ENCODE results near the gene SLC35D2.

SLC35D2 gene

DNA sequence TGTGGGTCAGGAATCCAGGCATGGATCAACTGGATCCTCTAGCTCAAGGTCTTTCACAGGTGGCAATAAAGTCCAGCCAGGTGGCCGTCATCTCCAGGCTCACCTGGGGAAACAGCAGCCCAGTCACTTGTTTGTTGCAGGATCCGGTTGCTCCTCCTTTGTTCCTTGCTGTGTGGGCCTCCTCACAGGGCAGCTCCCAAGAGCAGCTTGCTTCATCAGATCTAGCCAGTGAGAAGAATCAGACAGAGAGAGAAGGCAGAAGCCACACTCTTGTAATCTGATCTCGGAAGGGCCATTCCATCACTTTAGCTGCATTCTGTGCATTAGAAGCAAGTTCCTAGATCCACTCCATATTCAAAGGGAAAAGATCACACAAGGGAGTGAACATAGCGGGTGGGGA is 78.3 kb downstream of the SLC35D2 start:
- DNase-seq (ENCODE audit: low spot score): no peak
- TF ChIP-seq, protein P1, sequence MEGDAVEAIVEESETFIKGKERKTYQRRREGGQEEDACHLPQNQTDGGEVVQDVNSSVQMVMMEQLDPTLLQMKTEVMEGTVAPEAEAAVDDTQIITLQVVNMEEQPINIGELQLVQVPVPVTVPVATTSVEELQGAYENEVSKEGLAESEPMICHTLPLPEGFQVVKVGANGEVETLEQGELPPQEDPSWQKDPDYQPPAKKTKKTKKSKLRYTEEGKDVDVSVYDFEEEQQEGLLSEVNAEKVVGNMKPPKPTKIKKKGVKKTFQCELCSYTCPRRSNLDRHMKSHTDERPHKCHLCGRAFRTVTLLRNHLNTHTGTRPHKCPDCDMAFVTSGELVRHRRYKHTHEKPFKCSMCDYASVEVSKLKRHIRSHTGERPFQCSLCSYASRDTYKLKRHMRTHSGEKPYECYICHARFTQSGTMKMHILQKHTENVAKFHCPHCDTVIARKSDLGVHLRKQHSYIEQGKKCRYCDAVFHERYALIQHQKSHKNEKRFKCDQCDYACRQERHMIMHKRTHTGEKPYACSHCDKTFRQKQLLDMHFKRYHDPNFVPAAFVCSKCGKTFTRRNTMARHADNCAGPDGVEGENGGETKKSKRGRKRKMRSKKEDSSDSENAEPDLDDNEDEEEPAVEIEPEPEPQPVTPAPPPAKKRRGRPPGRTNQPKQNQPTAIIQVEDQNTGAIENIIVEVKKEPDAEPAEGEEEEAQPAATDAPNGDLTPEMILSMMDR (IDR thresholded peaks at IDR 0.05): no peak
- H3K27ac ChIP-seq: no peak overlapping the region
- no peak overlapping the region for H3K4me3 ChIP-seq

- no peak overlapping the region for H3K4me3 ChIP-seq
- no peak for DNase-seq (ENCODE audit: low spot score)
- no peak overlapping the region for H3K27ac ChIP-seq
- TF ChIP-seq, protein P1 (IDR thresholded peaks at IDR 0.05): no peak
Observed at GRCh38 chr9:96304230-96304629, 79.3 kb downstream of the SLC35D2 start.

DNA sequence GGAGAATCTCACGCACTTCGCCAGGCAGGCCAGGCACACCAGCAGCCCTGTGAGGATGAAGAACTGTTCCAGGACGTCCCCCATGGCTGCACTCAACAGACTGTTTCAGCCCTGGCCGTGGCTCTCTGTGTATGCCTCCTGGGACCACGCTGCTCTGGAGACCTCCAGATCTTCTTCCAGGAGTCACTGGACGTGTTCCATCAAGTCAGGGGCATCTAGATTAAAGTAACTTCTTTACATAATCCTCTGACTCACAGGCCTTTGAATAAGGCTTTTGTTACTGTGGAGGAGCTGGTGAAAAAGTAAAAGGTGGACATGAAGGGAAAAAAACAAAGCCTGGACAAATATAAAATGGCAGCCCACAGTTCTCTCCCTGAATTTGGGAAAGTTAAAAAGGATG is 81.5 kb downstream of the SLC35D2 start, which contains the start of gene HSD17B3:
Gene HSD17B3 (minus strand): TSS at position 156 of the 400 bp plus-strand sequence. CDS start 72 bp downstream, at position 84.
- Histone ChIP-seq H3K27ac (no peak within 1 kb of the TSS), H3K4me3 (no peak within 1 kb of the TSS)
- TF ChIP-seq, protein P1 (IDR thresholded peaks at IDR 0.05): no peak
- no peak for DNase-seq (ENCODE audit: low spot score)

- Histone ChIP-seq H3K4me3 (no peak overlapping the region), H3K27ac (no peak overlapping the region)
- TF ChIP-seq, protein P1 (IDR thresholded peaks at IDR 0.05): no peak
- no peak for DNase-seq (ENCODE audit: low spot score)
Observed at GRCh38 chr9:96299823-96300222, 83.7 kb downstream of the SLC35D2 start.

- TF ChIP-seq, protein P1 (IDR thresholded peaks at IDR 0.05): no peak
- no peak overlapping the region for H3K4me3 ChIP-seq
- no peak overlapping the region for H3K27ac ChIP-seq
- DNase-seq (ENCODE audit: low spot score): no peak
Observed at GRCh38 chr9:96294159-96294545, 89.4 kb downstream of the SLC35D2 start.

DNA sequence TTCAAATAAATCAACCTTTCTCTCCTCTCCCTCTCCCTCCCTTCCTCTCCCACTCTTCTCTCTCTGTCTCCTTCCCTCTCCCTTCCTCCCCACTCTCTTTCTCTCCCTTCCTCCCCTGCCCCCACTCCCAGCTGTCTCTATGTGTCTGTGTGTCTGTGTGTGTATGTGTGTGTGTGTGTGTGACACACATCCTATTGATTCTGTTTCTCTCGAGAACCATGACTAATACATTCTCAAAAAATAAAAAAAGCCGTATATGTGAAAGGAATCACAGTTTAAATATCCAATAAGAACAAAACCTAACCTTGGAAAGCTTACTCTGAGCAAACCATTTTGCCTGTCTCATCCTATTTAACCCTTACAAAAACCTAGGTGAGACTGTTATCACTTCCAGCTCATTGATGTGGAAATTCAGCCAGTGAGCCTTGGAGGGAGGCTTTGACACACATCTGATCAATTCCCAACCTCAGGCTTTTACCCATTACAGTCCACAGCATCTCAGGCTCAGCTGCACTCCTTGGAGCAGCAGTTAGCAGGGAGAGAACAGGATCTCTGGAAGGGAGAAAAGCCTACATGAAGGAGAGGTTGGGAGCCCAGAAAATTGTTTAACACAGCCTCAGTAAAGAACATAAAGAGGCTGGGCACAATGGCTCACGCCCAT is 89.9 kb downstream of the SLC35D2 start:
- TF ChIP-seq, protein P1 (IDR thresholded peaks at IDR 0.05): no peak
- DNase-seq (ENCODE audit: low spot score): no peak
- no peak overlapping the region for H3K4me3 ChIP-seq
- H3K27ac ChIP-seq: no peak overlapping the region

- no peak for DNase-seq (ENCODE audit: low spot score)
- TF ChIP-seq, protein P1 (IDR thresholded peaks at IDR 0.05): no peak
- H3K4me3 ChIP-seq: no peak overlapping the region
- no peak overlapping the region for H3K27ac ChIP-seq
Observed at GRCh38 chr9:96289392-96289791, 94.1 kb downstream of the SLC35D2 start.
